Measurements from ENCODE around the gene TNS4. TPM values are rescaled to one million over a fixed set of nuclear protein-coding genes. Genes with fewer than 3 reads are reported as not detected.

TNS4 gene
- polyA plus RNA-seq, 2 donors = 25.4 to 74.8 TPM

DNA sequence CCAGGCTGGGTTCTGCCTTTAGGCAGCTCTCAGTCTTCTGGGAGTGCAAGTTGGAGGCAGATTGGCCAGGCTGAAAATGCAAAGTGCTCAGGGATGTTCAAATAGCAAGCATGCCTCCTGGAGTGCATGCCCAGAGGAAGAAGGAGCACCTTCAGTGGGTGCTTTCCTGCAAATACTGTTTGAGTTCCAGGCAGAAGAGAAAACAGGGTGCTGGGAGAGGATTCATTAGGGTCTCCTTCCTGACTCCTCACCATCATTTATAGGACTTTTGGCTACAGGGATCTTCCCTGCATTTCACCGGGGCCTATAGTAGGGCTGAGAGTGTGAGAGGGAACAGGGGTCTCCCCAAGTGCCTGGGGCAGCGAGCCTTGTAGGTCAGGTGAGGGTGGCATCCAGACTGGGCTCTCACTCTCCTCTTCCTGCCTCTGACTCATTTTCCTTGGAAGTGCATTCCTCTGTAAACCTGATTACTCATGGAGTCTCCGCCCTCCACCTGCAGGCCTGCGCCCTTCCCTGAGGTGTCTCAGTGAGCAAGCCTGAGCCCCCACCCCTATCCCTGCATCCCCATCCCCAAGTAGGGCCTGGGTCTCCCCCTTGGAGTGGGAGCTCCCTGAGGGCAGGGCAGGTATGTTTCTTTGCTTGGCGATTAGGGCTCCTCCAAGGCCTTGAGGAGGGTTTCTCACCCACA is 17.1 kb upstream of the TNS4 start:
- peaks cover 0 to 30% of the 10 kb centered on the region in 2 donors for H3K4me1 ChIP-seq (ENCODE audit: control insufficient read depth in 2 of 2, insufficient read depth in 2 of 2, low read length in 1 of 2)
- no peaks in the 10 kb centered on the region for H3K9me3 ChIP-seq (ENCODE audit: control insufficient read depth in 2 of 2, insufficient read depth in 1 of 2, low read depth in 1 of 2, low read length in 1 of 2)
- no peaks in the 10 kb centered on the region for H3K36me3 ChIP-seq (ENCODE audit: control insufficient read depth in 2 of 2, insufficient read depth in 2 of 2, low read length in 1 of 2)
- whole genome bisulfite sequencing, 2 donors = 47 to 58% methylated on average over 5 of the region's 5 CpGs
- H3K27me3 ChIP-seq (ENCODE audit: control insufficient read depth in 1 of 2, insufficient read depth in 2 of 2, low read length in 2 of 2) = no peaks in the 10 kb centered on the region
- H3K4me3 ChIP-seq (ENCODE audit: low read depth in 1 of 2, low read length in 2 of 2) = no peak overlapping the region
- H3K27ac ChIP-seq (ENCODE audit: low read depth in 2 of 2, low read length in 1 of 2) = peak overlapping the region; percentile 57 to 65

DNA sequence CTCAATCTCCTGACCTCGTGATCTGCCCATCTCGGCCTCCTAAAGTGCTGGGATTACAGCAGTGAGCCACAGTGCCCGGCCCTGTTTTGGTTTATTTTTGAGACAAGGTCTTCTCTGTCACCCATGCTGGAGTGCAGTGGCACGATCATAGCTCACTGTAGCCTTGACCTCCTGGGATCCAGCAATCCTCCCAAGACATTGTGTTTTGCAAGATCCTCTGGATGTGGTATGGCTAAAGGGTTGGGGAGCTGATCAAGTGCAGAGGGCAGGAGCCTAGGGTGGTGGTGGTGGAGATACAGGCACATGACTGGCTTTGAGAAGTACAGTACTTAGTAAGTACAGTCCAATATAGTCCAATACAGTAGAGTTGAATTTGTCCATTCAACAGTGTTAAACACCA is 16.6 kb upstream of the TNS4 start:
- no peaks in the 10 kb centered on the region for H3K27me3 ChIP-seq (ENCODE audit: control insufficient read depth in 1 of 2, insufficient read depth in 2 of 2, low read length in 2 of 2)

DNA sequence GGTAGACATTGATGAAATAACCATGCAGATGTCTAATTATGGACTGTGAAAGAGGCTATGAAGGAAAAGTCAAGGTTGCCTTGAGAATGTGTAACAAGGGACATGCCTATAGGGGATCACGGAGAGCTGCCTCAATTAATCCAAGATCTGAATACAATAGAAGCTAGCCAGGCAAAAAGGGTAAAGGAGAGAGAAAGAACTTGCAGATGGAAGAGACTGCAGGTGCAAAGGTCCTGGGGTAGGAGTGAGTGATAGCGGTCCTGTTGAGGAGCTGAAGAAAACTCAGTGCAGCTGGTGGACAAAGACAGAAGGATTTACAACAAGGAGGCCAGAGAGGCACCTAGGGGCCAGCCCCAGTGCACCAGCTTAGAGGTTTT is 15.9 kb upstream of the TNS4 start:
- Histone ChIP-seq H3K36me3 (ENCODE audit: control insufficient read depth in 2 of 2, insufficient read depth in 2 of 2, low read length in 1 of 2) (no peaks in the 10 kb centered on the region), H3K27ac (ENCODE audit: low read depth in 2 of 2, low read length in 1 of 2) (peak overlapping the region; percentile 29 to 67), H3K9me3 (ENCODE audit: control insufficient read depth in 2 of 2, insufficient read depth in 1 of 2, low read depth in 1 of 2, low read length in 1 of 2) (no peaks in the 10 kb centered on the region), H3K4me1 (ENCODE audit: control insufficient read depth in 2 of 2, insufficient read depth in 2 of 2, low read length in 1 of 2) (peaks cover 0 to 24% of the 10 kb centered on the region in 2 donors), H3K4me3 (ENCODE audit: low read depth in 1 of 2, low read length in 2 of 2) (no peak overlapping the region), H3K27me3 (ENCODE audit: control insufficient read depth in 1 of 2, insufficient read depth in 2 of 2, low read length in 2 of 2) (no peaks in the 10 kb centered on the region)
- 78 to 81% methylated on average over 2 of the region's 2 CpGs for WGBS, 2 donors

More for the DNA sequence above, 16.6 kb upstream of the TNS4 start:
- Histone ChIP-seq H3K9me3 (ENCODE audit: control insufficient read depth in 2 of 2, insufficient read depth in 1 of 2, low read depth in 1 of 2, low read length in 1 of 2) (no peaks in the 10 kb centered on the region), H3K36me3 (ENCODE audit: control insufficient read depth in 2 of 2, insufficient read depth in 2 of 2, low read length in 1 of 2) (no peaks in the 10 kb centered on the region), H3K4me1 (ENCODE audit: control insufficient read depth in 2 of 2, insufficient read depth in 2 of 2, low read length in 1 of 2) (peaks cover 0 to 30% of the 10 kb centered on the region in 2 donors), H3K27ac (ENCODE audit: low read depth in 2 of 2, low read length in 1 of 2) (peak overlapping the region; percentile 57 to 65), H3K4me3 (ENCODE audit: low read depth in 1 of 2, low read length in 2 of 2) (no peak overlapping the region)
- WGBS, 2 donors = 87 to 90% methylated on average over 4 of the region's 4 CpGs

DNA sequence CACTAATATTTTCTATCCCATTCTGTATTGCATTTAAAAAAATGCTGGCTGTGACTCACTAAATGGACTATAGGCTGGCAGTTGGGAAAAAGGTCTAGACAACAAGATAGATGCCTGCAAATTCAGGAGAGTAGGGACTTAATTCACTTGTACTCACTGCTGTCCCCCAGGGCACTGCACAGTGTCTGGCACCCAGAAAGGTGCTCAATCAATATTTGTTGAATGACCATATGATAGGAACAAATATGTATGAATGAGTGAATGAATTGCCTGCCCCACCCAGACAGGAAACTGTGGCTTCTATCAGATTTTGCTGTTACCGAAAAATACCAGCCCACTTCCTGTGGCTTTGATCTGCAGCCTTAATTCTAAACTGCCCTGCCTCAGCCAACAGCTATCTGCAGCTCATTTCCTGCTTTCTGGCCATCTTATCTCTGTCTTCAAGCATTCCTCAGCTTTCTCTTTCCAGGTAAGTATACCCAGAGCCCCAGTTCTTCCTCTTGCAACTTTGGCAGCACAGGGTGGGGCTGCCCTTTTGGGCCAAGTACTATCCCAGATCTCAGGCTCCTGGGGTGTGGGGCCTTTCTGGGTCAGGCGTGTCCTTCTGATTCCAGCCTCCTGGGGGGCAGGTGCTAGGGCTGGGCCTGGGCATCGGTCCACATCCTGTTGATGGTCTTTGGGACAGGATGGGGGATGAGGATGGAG is 15.3 kb upstream of the TNS4 start:
- Histone ChIP-seq H3K4me3 (ENCODE audit: low read depth in 1 of 2, low read length in 2 of 2) (no peak overlapping the region), H3K27me3 (ENCODE audit: control insufficient read depth in 1 of 2, insufficient read depth in 2 of 2, low read length in 2 of 2) (no peaks in the 10 kb centered on the region), H3K4me1 (ENCODE audit: control insufficient read depth in 2 of 2, insufficient read depth in 2 of 2, low read length in 1 of 2) (peaks cover 0 to 24% of the 10 kb centered on the region in 2 donors), H3K9me3 (ENCODE audit: control insufficient read depth in 2 of 2, insufficient read depth in 1 of 2, low read depth in 1 of 2, low read length in 1 of 2) (no peaks in the 10 kb centered on the region), H3K36me3 (ENCODE audit: control insufficient read depth in 2 of 2, insufficient read depth in 2 of 2, low read length in 1 of 2) (no peaks in the 10 kb centered on the region), H3K27ac (ENCODE audit: low read depth in 2 of 2, low read length in 1 of 2) (peak overlapping the region; percentile 29 to 67)
- 37 to 44% methylated on average over 3 of the region's 3 CpGs for WGBS, 2 donors

DNA sequence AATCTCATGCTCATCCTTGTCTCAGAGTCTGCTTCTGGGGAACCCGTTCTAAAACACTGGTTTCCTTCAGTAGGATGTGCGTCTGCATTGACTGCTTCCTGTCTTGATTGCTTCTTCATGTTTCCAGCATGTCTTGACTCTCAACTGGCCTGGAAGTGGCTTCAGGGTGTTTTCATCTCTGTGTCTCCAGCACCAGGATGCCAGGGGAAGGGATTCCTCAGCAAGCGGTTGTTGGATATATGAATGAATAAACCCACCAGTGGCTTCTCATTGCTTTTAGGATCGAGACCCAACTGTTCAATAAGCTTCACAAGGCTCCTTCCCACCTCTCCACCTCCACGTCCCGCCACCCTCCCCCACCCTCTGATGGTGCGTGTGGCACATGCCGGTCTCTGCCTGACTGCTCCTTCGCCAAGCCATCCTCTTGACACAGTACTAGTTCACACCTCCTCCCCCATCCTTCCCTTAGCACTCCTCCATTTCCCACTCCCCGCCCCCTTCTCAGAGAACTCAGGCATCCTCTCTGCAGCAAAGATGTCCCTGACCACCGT is 14.1 kb upstream of the TNS4 start:
- Histone ChIP-seq H3K36me3 (ENCODE audit: control insufficient read depth in 2 of 2, insufficient read depth in 2 of 2, low read length in 1 of 2) (no peaks in the 10 kb centered on the region), H3K4me1 (ENCODE audit: control insufficient read depth in 2 of 2, insufficient read depth in 2 of 2, low read length in 1 of 2) (peaks cover 0 to 20% of the 10 kb centered on the region in 2 donors), H3K27me3 (ENCODE audit: control insufficient read depth in 1 of 2, insufficient read depth in 2 of 2, low read length in 2 of 2) (no peaks in the 10 kb centered on the region), H3K9me3 (ENCODE audit: control insufficient read depth in 2 of 2, insufficient read depth in 1 of 2, low read depth in 1 of 2, low read length in 1 of 2) (no peaks in the 10 kb centered on the region), H3K27ac (ENCODE audit: low read depth in 2 of 2, low read length in 1 of 2) (no peak overlapping the region), H3K4me3 (ENCODE audit: low read depth in 1 of 2, low read length in 2 of 2) (no peak overlapping the region)
- 77 to 79% methylated on average over 11 of the region's 11 CpGs for WGBS, 2 donors

DNA sequence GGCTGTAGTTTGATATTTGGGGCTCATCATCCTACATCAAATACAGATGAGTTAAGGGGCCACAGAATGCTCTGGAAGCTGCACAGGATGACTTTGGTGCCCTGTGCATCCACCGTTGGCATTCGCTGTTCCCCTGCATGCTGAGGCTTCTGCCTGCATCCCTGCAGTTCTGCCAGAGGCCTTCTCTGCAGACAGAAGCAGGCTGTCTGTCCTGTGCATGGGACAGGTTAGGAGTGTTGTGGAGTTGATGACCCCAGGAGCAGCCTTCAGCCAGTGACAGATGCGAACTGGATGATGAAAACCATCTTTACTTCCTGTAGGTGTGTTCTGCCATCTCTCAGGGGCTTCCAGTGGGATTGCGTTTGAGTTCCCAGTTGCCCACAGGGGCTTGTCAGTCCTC is 13.6 kb upstream of the TNS4 start:
- Histone ChIP-seq H3K9me3 (ENCODE audit: control insufficient read depth in 2 of 2, insufficient read depth in 1 of 2, low read depth in 1 of 2, low read length in 1 of 2) (no peaks in the 10 kb centered on the region), H3K36me3 (ENCODE audit: control insufficient read depth in 2 of 2, insufficient read depth in 2 of 2, low read length in 1 of 2) (no peaks in the 10 kb centered on the region), H3K27ac (ENCODE audit: low read depth in 2 of 2, low read length in 1 of 2) (no peak overlapping the region), H3K27me3 (ENCODE audit: control insufficient read depth in 1 of 2, insufficient read depth in 2 of 2, low read length in 2 of 2) (no peaks in the 10 kb centered on the region), H3K4me3 (ENCODE audit: low read depth in 1 of 2, low read length in 2 of 2) (no peak overlapping the region), H3K4me1 (ENCODE audit: control insufficient read depth in 2 of 2, insufficient read depth in 2 of 2, low read length in 1 of 2) (peaks cover 1 to 24% of the 10 kb centered on the region in 2 donors)
- WGBS, 2 donors = 79 to 87% methylated on average over 4 of the region's 4 CpGs

DNA sequence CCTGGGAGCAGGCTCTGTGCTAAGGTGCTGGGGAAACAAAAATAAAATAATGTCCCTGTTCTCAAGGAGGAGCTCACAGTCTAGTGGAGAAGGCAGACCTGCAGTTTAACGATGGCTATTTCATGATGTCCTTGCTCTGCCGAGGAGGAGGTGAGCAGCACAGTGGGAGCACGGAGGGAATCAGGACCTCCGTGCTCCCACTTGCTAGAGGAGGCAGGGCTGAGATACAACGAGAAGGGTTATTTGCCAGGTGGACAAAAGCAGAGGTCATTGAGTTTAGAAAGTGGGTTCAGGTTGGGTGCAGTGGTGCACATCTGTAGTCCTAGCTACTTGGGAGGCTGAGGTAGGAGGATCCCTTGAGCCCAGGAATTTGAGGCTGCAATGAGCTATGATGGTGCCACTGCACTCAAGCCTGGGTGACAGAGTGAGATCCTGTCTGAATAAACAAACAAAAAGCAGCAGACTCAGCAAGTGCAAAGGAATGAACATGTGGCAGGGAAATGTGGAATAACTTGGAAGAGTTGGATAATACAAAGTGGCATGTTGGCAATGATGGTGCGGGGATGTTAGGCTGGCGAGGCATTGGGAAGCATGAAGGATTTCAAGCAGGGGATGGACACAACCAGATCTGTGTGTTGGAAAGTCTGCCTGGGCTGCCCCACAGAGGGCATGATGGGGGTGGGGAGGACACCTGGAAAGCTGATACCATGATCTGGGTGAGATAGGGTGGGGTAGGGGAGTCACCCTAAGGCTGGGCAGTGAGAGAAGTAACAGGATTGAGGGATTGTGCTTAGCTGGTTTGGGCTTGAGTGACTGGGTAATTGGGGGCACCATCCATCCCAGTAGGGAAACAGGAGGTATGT is 12.8 kb upstream of the TNS4 start:
- Histone ChIP-seq H3K27me3 (ENCODE audit: control insufficient read depth in 1 of 2, insufficient read depth in 2 of 2, low read length in 2 of 2) (no peaks in the 10 kb centered on the region), H3K27ac (ENCODE audit: low read depth in 2 of 2, low read length in 1 of 2) (no peak overlapping the region), H3K9me3 (ENCODE audit: control insufficient read depth in 2 of 2, insufficient read depth in 1 of 2, low read depth in 1 of 2, low read length in 1 of 2) (no peaks in the 10 kb centered on the region), H3K4me1 (ENCODE audit: control insufficient read depth in 2 of 2, insufficient read depth in 2 of 2, low read length in 1 of 2) (peaks cover 2 to 21% of the 10 kb centered on the region in 2 donors), H3K4me3 (ENCODE audit: low read depth in 1 of 2, low read length in 2 of 2) (no peak overlapping the region), H3K36me3 (ENCODE audit: control insufficient read depth in 2 of 2, insufficient read depth in 2 of 2, low read length in 1 of 2) (no peaks in the 10 kb centered on the region)
- 92 to 96% methylated on average over 7 of the region's 7 CpGs for WGBS, 2 donors

DNA sequence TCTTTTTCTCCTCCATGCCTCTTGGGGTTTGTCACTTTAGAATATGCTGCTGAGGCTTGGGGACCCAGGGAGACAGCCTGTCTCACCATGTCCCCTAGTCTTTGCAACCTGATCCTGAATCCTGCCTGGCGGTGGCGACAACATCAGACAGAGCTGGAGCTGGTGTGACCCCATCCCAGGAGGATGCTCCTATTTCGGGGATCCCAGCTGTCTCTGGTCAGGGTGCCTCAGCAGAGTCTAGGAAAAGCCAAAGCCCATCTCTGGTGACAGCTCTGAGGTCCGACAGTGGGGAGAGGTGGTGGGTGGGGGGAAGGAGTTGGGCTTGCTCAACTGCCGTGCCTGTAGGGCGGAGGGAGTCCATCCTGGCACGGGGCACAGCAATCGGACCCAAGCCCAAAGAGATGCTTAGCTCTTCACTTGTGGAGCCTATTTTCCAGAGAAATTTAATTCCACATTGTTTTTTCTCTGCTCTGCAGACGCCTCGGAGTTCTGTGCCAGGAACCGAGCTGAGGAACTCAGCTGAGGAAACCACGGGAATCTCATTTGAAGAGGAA is 10.3 kb upstream of the TNS4 start:
- Histone ChIP-seq H3K36me3 (ENCODE audit: control insufficient read depth in 2 of 2, insufficient read depth in 2 of 2, low read length in 1 of 2) (no peaks in the 10 kb centered on the region), H3K27ac (ENCODE audit: low read depth in 2 of 2, low read length in 1 of 2) (no peak overlapping the region), H3K4me1 (ENCODE audit: control insufficient read depth in 2 of 2, insufficient read depth in 2 of 2, low read length in 1 of 2) (peaks cover 2 to 11% of the 10 kb centered on the region in 2 donors), H3K4me3 (ENCODE audit: low read depth in 1 of 2, low read length in 2 of 2) (no peak overlapping the region), H3K9me3 (ENCODE audit: control insufficient read depth in 2 of 2, insufficient read depth in 1 of 2, low read depth in 1 of 2, low read length in 1 of 2) (no peaks in the 10 kb centered on the region), H3K27me3 (ENCODE audit: control insufficient read depth in 1 of 2, insufficient read depth in 2 of 2, low read length in 2 of 2) (no peaks in the 10 kb centered on the region)
- 79 to 80% methylated on average over 12 of the region's 12 CpGs for WGBS, 2 donors

DNA sequence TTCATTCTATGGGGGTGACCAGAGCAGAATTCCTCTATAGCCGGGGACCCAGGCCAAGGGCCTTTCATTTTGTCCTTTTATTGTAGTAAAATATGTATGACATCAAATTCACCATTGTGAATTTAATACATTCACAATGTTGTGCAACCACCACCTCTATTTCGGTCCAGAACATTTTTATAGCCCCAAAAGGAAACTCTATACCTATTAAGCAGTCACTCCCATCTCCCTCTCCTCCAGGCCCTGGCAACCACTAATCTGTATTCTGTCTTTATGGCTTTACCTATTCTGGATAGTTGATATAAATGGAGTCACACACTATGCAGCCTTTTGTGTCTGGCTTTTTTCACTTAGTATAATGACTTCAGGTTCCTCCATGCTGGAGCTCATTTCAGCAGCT is 9.7 kb upstream of the TNS4 start:
- Histone ChIP-seq H3K4me3 (ENCODE audit: low read depth in 1 of 2, low read length in 2 of 2) (no peak overlapping the region), H3K27ac (ENCODE audit: low read depth in 2 of 2, low read length in 1 of 2) (no peak overlapping the region), H3K4me1 (ENCODE audit: control insufficient read depth in 2 of 2, insufficient read depth in 2 of 2, low read length in 1 of 2) (peaks cover 2 to 10% of the 10 kb centered on the region in 2 donors), H3K36me3 (ENCODE audit: control insufficient read depth in 2 of 2, insufficient read depth in 2 of 2, low read length in 1 of 2) (no peaks in the 10 kb centered on the region), H3K27me3 (ENCODE audit: control insufficient read depth in 1 of 2, insufficient read depth in 2 of 2, low read length in 2 of 2) (no peaks in the 10 kb centered on the region), H3K9me3 (ENCODE audit: control insufficient read depth in 2 of 2, insufficient read depth in 1 of 2, low read depth in 1 of 2, low read length in 1 of 2) (no peaks in the 10 kb centered on the region)
- WGBS, 2 donors = 83 to 91% methylated on average over 2 of the region's 2 CpGs

Measured in esophagus (tissue), 2 donors.